ENCODE measurements around the gene MKS1.

GRCh38 chr17:58242171-58242784 lies 23.2 kb upstream of the MKS1 start:
- TF ChIP-seq CTCF (IDR thresholded peaks at IDR 0.05) (no peak), EP300 (IDR thresholded peaks at IDR 0.05) (no peak), POLR2AphosphoS5 (IDR thresholded peaks at IDR 0.05) (no peak)
